Subcutaneous abdominal adipose tissue (tissue), 5 donors: Measurements from ENCODE around the gene PPP2R2D.
"Not testable (repeated sequence)": the region's sequence is repeated elsewhere in the genome, so short reads cannot be mapped to it uniquely, and the experiment has no call there.

ENCODE experiments used
- H3K27ac ChIP-seq: one replicate; pipeline ENCODE4 v1.7.0; 2013; ENCODE audit warnings: low read depth, mild to moderate bottlenecking, inconsistent platforms, low read length, moderate library complexity
- H3K27me3 ChIP-seq, 5 donors: one replicate each; pipeline ENCODE4 v1.7.0; 2013; ENCODE audit warnings: low read length in 5 of 5, inconsistent platforms in 1 of 5; ENCODE audit not compliant: control insufficient read depth in 5 of 5, insufficient read depth in 4 of 5
- H3K36me3 ChIP-seq, 5 donors: one replicate each; pipeline ENCODE4 v1.7.0; 2013; ENCODE audit warnings: low read length in 5 of 5; ENCODE audit not compliant: control insufficient read depth in 5 of 5, insufficient read depth in 5 of 5
- H3K4me1 ChIP-seq, 5 donors: one replicate each; pipeline ENCODE4 v1.7.0; 2013; ENCODE audit warnings: low read length in 5 of 5, mild to moderate bottlenecking in 3 of 5, moderate library complexity in 1 of 5; ENCODE audit not compliant: control insufficient read depth in 5 of 5, insufficient read depth in 5 of 5
- H3K4me3 ChIP-seq, 5 donors: one replicate each; pipeline ENCODE4 v1.7.0; 2013; ENCODE audit warnings: low read length in 5 of 5, low read depth in 1 of 5
- H3K9ac ChIP-seq, 5 donors: one replicate each; pipeline ENCODE4 v1.7.0; 2013; ENCODE audit warnings: low read length in 5 of 5, mild to moderate bottlenecking in 4 of 5, moderate library complexity in 3 of 5
- H3K9me3 ChIP-seq, 5 donors: one replicate each; pipeline ENCODE4 v1.7.0; 2013; ENCODE audit warnings: low read length in 5 of 5; ENCODE audit not compliant: control insufficient read depth in 5 of 5
- donor health status: healthy.
- donor health status: healthy.
- donor health status: healthy.
- donor health status: healthy.
- donor health status: healthy.

The PPP2R2D gene

DNA sequence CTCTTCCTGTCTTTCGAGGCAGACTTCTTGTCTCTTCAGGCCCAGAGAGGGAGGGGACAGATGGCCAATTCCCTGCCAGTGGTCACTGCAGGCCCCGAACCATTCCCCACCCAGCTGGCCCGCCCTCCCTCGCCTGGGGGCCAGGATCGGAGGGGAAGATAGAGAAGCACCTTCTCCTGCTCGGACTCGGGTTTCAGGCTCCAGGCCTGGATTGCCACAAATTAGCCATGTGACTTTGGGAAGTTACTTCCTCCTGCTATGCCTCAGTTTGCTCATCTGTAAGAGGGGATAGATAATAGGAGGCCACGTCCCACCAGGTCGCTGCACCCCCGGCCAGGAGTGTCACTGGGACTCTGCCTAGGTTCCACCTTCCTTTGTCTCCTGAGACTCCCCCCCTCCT is 24.8 kb upstream of the PPP2R2D start:
- Histone ChIP-seq H3K9ac (no peak overlapping the region), H3K4me1 (peaks cover 0 to 4% (median 0%) of the 10 kb centered on the region in 5 donors), H3K9me3 (peaks cover 0 to 2% (median 0%) of the 10 kb centered on the region in 5 donors), H3K36me3 (no peaks in the 10 kb centered on the region), H3K4me3 (no peak overlapping the region), H3K27me3 (peaks cover 5 to 28% (median 18%) of the 10 kb centered on the region in 5 donors), H3K27ac (no peak overlapping the region)

DNA sequence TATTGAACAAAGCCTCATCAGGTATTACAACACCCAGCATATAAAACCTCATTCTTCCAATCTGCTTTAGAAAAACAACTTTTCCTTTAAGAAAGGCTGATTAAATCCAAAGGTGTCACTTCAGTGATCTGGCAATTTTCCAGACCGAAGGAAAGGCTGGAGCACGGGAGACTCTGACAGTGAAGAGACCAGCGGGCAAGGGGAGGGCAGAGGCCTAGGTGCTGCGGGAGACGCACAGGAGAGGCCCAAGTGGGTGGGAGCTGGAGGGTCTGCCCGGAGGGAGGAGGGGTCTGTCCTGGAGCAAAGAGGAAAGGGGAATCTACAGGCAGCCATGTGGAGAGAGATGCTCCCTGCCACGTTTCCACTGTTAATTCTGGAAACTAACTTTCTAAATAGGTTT is 24.3 kb upstream of the PPP2R2D start:
- Histone ChIP-seq H3K36me3 (no peaks in the 10 kb centered on the region), H3K27ac (no peak overlapping the region), H3K4me1 (peaks cover 0 to 4% (median 0%) of the 10 kb centered on the region in 5 donors), H3K9me3 (peaks cover 0 to 6% (median 2%) of the 10 kb centered on the region in 5 donors), H3K27me3 (peaks cover 5 to 28% (median 18%) of the 10 kb centered on the region in 5 donors), H3K9ac (no peak overlapping the region), H3K4me3 (no peak overlapping the region)

- H3K4me1 ChIP-seq = peaks cover 0 to under 1% (median under 1%) of the 10 kb centered on the region in 5 donors
- H3K27me3 ChIP-seq = peaks cover 4 to 20% (median 11%) of the 10 kb centered on the region in 5 donors
- no peaks in the 10 kb centered on the region for H3K36me3 ChIP-seq
- H3K9me3 ChIP-seq = peaks cover 0 to 9% (median 4%) of the 10 kb centered on the region in 5 donors
- H3K9ac ChIP-seq = no peak overlapping the region
- no peak overlapping the region for H3K4me3 ChIP-seq
- H3K27ac ChIP-seq = no peak overlapping the region
Observed at GRCh38 chr10:131880016-131880590, 20.7 kb upstream of the PPP2R2D start.

DNA sequence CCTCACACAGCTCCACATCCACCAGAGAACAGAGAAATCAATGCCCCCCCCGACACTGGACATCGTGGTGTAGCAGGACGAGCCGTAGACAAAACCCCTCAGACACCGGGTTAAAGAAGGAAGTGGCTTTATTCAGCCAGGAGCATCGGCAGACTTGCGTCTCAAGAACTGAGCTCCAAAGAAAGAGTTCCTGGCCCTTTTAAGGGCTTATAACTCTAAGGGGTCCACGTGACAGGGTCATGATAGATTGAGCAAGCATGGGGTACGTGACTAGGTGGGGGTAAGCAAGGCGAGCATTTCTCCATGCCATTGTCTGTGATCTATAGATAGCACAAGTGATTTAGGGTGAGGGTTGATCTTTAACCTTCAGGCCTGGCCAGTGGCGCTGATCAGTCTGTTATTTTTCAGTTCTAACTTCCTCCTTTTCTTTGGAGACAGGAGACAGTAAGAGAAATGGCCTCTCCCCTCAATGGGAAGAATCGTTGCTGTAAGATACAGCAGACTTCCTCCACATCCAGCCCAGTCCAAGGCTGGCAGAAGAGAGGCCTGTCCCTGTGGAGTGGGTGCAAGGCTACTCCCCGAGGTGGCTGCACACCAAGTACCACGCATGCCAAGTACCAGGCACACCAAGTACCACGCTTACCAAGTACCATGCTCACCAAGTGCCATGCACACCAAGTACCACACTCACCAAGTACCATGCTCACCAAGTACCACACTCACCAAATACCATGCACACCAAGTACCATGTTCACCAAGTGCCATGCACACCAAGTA is 19.5 kb upstream of the PPP2R2D start:
- Histone ChIP-seq H3K4me1 (peaks cover 0 to 5% (median 3%) of the 10 kb centered on the region in 5 donors), H3K27me3 (peaks cover 0 to 16% (median 5%) of the 10 kb centered on the region in 5 donors), H3K9me3 (peaks cover 0 to 9% (median 4%) of the 10 kb centered on the region in 5 donors), H3K36me3 (no peaks in the 10 kb centered on the region), H3K4me3 (no peak overlapping the region), H3K27ac (no peak overlapping the region), H3K9ac (no peak overlapping the region)

- H3K36me3 ChIP-seq = no peaks in the 10 kb centered on the region
- no peak overlapping the region for H3K4me3 ChIP-seq
- H3K9ac ChIP-seq = no peak overlapping the region
- H3K27ac ChIP-seq = no peak overlapping the region
- peaks cover 0 to 9% (median 4%) of the 10 kb centered on the region in 5 donors for H3K9me3 ChIP-seq
- peaks cover 0 to 14% (median 6%) of the 10 kb centered on the region in 5 donors for H3K27me3 ChIP-seq
- peaks cover 0 to 5% (median 3%) of the 10 kb centered on the region in 5 donors for H3K4me1 ChIP-seq
Observed at GRCh38 chr10:131882151-131882550, 18.7 kb upstream of the PPP2R2D start.

GRCh38 chr10:131882590-131883451 is 18.0 kb upstream of the PPP2R2D start:
- no peaks in the 10 kb centered on the region for H3K36me3 ChIP-seq
- peaks cover 0 to 14% (median 6%) of the 10 kb centered on the region in 5 donors for H3K27me3 ChIP-seq
- no peak overlapping the region for H3K27ac ChIP-seq
- peaks cover 0 to 5% (median 3%) of the 10 kb centered on the region in 5 donors for H3K4me1 ChIP-seq
- no peak overlapping the region for H3K9ac ChIP-seq
- H3K9me3 ChIP-seq = peaks cover 0 to 9% (median 4%) of the 10 kb centered on the region in 5 donors
- H3K4me3 ChIP-seq = no peak overlapping the region

DNA sequence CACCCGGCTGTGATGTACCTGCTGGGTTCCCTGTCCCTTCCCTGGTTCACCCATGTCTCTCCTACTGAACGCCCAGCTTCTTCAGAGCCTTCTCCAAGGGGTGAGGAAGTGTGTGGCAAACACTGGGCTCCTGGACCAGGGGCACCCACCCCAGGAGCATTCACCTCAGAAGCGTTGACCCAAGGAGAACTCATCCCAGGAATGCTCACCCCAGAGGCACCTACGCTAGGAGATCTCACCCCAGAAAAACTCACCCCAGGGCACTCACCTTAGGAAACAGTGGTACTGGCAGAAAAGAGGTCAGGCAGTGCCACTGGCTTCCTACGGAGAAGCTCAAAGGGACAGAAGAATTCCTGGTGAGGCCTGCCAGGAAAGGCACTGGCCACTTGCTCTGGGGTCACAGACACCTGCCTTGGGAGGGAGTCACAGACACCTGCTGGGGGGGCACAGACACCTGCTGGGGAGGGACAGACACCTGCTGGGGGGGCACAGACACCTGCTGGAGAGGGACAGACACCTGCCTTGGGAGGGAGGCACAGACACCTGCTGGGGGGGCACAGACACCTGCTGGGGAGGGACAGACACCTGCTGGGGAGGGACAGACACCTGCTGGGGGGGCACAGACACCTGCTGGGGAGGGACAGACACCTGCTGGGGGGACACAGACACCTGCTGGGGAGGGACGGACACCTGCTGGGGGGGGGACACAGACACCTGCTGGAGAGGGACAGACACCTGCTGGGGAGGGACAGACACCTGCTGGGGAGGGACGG is 17.0 kb upstream of the PPP2R2D start:
- not testable (repeated sequence) for H3K36me3 ChIP-seq, H3K4me1 ChIP-seq, H3K27ac ChIP-seq, H3K9me3 ChIP-seq, H3K9ac ChIP-seq, H3K4me3 ChIP-seq
- peaks cover 0 to 14% (median 7%) of the 10 kb centered on the region in 5 donors for H3K27me3 ChIP-seq

- Histone ChIP-seq H3K9ac (no peak overlapping the region), H3K4me3 (no peak overlapping the region), H3K27ac (no peak overlapping the region), H3K4me1 (peaks cover 0 to 5% (median 3%) of the 10 kb centered on the region in 5 donors), H3K27me3 (peaks cover 3 to 18% (median 11%) of the 10 kb centered on the region in 5 donors), H3K9me3 (peaks cover 0 to 9% (median 4%) of the 10 kb centered on the region in 5 donors), H3K36me3 (no peaks in the 10 kb centered on the region)
Observed at GRCh38 chr10:131885391-131886165, 15.2 kb upstream of the PPP2R2D start.

GRCh38 chr10:131886237-131886636 is 14.6 kb upstream of the PPP2R2D start:
- peaks cover 5 to 21% (median 16%) of the 10 kb centered on the region in 5 donors for H3K27me3 ChIP-seq
- no peak overlapping the region for H3K9ac ChIP-seq

More at GRCh38 chr10:131886237-131886636, 14.6 kb upstream of the PPP2R2D start:
- Histone ChIP-seq H3K9me3 (peaks cover 0 to 7% (median 4%) of the 10 kb centered on the region in 5 donors), H3K27ac (no peak overlapping the region), H3K4me1 (peaks cover 0 to 5% (median 3%) of the 10 kb centered on the region in 5 donors), H3K36me3 (no peaks in the 10 kb centered on the region), H3K4me3 (no peak overlapping the region)
